ENCODE data around the gene ALPP.

- TF ChIP-seq POLR2AphosphoS5 (IDR thresholded peaks at IDR 0.05), result no peak
- TF ChIP-seq CTCF (IDR thresholded peaks at IDR 0.05), result no peak
- no peak for TF ChIP-seq POLR2A (IDR thresholded peaks at IDR 0.05; ENCODE audit: low read depth)
- no peak for TF ChIP-seq EP300 (IDR thresholded peaks at IDR 0.05)
Observed at GRCh38 chr2:232406556-232407310, 28.2 kb downstream of the ALPP start, which contains the start of gene ALPG.

All from esophagus muscularis mucosa (tissue), 4 donors.